Measurements from ENCODE around the gene TMA7. TPM values are rescaled to one million over a fixed set of nuclear protein-coding genes. Genes with fewer than 3 reads are reported as not detected.

TMA7 gene
- polyA plus RNA-seq, 2 of the 4 experiments (the other 2 are of a cell fraction) = 303 to 417 TPM

DNA sequence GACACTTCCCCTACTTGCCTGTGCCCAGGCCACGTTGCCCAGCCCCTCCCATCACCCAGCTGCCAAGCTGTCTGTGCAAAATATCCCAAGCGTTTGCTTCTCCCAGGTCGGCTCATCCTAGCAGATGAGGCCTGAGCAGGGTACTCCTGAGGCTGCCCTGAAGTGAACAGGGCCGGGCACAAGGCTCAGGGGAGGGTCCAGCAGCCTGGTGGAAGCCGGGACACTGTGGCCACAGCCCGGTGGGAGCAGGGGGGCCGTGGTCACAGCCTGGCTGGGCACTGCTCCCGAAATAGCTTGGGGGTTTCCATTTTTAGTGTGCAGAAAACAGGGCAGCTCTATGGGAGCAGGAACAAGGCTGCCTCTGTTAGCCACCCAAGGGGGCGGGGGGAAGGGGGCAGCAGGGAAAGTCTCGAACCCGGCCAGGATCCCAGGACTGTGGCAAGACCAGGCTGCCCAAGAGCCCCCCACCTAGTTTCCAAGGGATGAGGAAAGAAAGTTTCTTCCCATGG is 13.6 kb upstream of the TMA7 start:
- no peak overlapping the region for H3K4me2 ChIP-seq
- no peaks in the 10 kb centered on the region for H3K9me3 ChIP-seq
- ChIA-PET POLR2A (no interaction called here), CTCF (interaction anchor here (1.8 to 31.5 kb wide), 3 partner anchors 5 to 153 kb away, joined by 4 to 488 read pairs (median 488); partner anchors contain the start of gene PLXNB1)
- H3K4me1 ChIP-seq = peaks cover 42% of the 10 kb centered on the region
- TF ChIP-seq, protein P1, sequence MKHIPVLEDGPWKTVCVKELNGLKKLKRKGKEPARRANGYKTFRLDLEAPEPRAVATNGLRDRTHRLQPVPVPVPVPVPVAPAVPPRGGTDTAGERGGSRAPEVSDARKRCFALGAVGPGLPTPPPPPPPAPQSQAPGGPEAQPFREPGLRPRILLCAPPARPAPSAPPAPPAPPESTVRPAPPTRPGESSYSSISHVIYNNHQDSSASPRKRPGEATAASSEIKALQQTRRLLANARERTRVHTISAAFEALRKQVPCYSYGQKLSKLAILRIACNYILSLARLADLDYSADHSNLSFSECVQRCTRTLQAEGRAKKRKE (CRISPR knock-in tag; IDR thresholded peaks at IDR 0.05; ENCODE audit: low read depth) = no peak
- TF ChIP-seq NPAS2 (CRISPR knock-in tag; IDR thresholded peaks at IDR 0.05; ENCODE audit: borderline replicate concordance) = no peak
- no peak for TF ChIP-seq CEBPB (IDR thresholded peaks at IDR 0.05)
- FAIRE-seq (no peak), DNase-seq (ENCODE audit: low read depth in 1 of 2, low spot score in 1 of 2) (no peak), ATAC-seq (no peak)
- no peak overlapping the region for H3K4me3 ChIP-seq
- WGBS (ENCODE audit: missing lambda C conversion rate) = 60% methylated on average over 4 of the region's 11 CpGs
- 0 out of 6 replicates have a peak overlapping the region, but pooled peaks of 1 of the 2 experiments have one; percentile 26 for H3K27ac ChIP-seq

DNA sequence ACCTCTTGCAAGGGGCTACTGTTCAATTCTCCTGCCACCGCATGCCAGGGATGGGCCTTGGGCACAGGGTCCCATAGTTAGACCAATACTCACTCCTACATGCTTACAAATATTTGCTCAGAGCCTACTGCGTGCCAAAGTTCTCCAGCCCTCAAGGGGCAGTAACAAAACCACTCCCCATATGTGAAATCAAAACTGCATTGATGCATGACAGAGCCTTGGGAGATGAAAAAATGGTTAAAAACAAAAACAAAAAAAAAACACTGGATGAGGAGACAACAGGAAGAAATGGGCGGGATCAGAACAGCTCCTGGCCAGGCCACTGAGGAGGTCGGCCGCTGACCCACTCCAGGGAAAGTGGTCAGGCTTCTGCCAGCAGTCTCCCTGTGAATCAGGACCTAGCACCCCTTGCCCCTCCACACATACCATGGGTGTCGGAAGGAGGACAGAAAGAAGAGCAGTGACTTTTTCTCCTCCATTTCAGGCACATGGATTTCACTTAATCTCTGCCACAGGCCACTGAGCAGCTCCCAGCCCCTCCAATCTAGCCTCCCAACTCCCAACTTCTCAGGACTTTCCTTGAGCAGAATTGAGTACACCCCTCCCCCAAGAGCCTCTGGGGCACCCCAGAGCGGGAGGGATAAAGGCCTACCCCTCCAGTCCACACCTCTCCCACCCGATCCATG is 13.0 kb upstream of the TMA7 start:
- DNase-seq (ENCODE audit: low read depth in 1 of 2, low spot score in 1 of 2) (no peak), ATAC-seq (no peak), FAIRE-seq (no peak)
- TF ChIP-seq, protein P1 (CRISPR knock-in tag; IDR thresholded peaks at IDR 0.05; ENCODE audit: low read depth) = no peak
- TF ChIP-seq CHD2 (IDR thresholded peaks at IDR 0.05; ENCODE audit: low read length, partially characterized antibody) = no peak
- TF ChIP-seq TP53 (CRISPR knock-in tag; IDR thresholded peaks at IDR 0.05) = no peak
- TF ChIP-seq, protein P2, sequence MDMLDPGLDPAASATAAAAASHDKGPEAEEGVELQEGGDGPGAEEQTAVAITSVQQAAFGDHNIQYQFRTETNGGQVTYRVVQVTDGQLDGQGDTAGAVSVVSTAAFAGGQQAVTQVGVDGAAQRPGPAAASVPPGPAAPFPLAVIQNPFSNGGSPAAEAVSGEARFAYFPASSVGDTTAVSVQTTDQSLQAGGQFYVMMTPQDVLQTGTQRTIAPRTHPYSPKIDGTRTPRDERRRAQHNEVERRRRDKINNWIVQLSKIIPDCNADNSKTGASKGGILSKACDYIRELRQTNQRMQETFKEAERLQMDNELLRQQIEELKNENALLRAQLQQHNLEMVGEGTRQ (IDR thresholded peaks at IDR 0.05) = no peak
- Histone ChIP-seq H3K27ac (peak overlapping the region in 1 of 2 experiments; percentile 100; a peak in 1 of 6 replicates), H3K9me3 (no peaks in the 10 kb centered on the region), H3K4me1 (peaks cover 44% of the 10 kb centered on the region), H3K4me2 (peak overlapping the region; percentile 79), H3K4me3 (no peak overlapping the region)
- WGBS (ENCODE audit: missing lambda C conversion rate) = 75% methylated on average over 7 of the region's 8 CpGs
- CTCF ChIA-PET = interaction anchor here (1.8 to 31.5 kb wide), 3 partner anchors 4 to 153 kb away, joined by 4 to 488 read pairs (median 488); partner anchors contain the start of gene PLXNB1
- POLR2A ChIA-PET = no interaction called here

DNA sequence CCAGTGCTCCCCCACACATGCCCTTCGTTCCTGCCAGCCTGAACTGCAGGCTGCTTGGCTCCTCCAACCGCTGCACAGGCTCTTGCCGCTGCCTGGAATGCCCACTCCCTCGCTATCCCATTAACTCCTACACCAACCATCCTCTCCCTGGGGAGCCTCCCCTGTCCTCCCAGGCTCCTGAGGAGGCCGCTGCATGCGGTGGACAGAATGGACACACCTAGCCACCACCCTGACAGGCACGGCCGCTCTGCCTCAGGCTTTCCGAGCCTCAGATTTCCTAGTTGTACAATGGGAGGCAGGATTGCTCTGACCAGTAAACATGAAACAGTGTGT is 12.5 kb upstream of the TMA7 start:
- CTCF ChIA-PET = interaction anchor here (13.6 to 31.5 kb wide), 2 partner anchors 4 to 14 kb away, joined by 488 read pairs; partner anchors contain the start of gene PLXNB1
- Histone ChIP-seq H3K4me3 (no peak overlapping the region), H3K9me3 (no peaks in the 10 kb centered on the region), H3K27ac (peak overlapping the region in 1 of 2 experiments; percentile 100; a peak in 3 of 6 replicates), H3K4me2 (peak overlapping the region; percentile 79), H3K4me1 (peaks cover 49% of the 10 kb centered on the region)
- no peak for DNase-seq (ENCODE audit: low read depth in 1 of 2, low spot score in 1 of 2)
- ATAC-seq = no peak
- TF ChIP-seq NPAS2 (CRISPR knock-in tag; IDR thresholded peaks at IDR 0.05; ENCODE audit: borderline replicate concordance) (no peak), MAZ (IDR thresholded peaks at IDR 0.05; ENCODE audit: borderline replicate concordance, low read depth, low read length) (no peak), TP53 (CRISPR knock-in tag; IDR thresholded peaks at IDR 0.05) (no peak), FOSB (CRISPR knock-in tag; IDR thresholded peaks at IDR 0.05) (no peak), NR3C1 (IDR thresholded peaks at IDR 0.05) (no peak)
- FAIRE-seq = no peak
- 94% methylated on average over 9 of the region's 9 CpGs for WGBS (ENCODE audit: missing lambda C conversion rate)
- POLR2A ChIA-PET = no interaction called here

DNA sequence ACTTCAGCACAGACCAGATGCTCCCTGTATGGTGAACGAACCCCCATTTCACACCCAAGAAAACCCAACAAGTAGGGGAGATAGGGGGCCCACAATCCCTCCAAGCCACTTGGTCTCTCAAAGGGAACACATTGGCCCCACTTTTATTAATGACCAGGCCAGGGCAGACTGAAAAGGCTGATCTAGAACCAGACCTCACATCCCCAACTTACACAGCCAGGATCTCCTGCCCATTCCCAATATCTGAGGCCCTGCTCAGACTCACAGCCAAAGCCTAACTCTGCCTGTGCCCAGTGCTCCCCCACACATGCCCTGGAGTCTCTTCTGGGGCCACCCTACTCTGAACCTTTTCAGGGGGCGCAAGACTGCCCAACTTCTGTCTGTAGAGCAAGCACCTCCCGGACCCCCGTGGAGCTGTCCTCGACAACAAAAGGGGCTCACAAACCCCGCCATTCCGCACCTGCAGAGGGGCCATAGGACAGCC is 11.9 kb upstream of the TMA7 start:
- peak overlapping the region; percentile 83 to 100 for H3K27ac ChIP-seq
- peaks cover 55% of the 10 kb centered on the region for H3K4me1 ChIP-seq
- FAIRE-seq (no peak), ATAC-seq (peak in 1 of 2 experiments; percentile 3; a peak in 2 of 6 replicates), DNase-seq (ENCODE audit: low read depth in 1 of 2, low spot score in 1 of 2) (no peak)
- H3K9me3 ChIP-seq = no peaks in the 10 kb centered on the region
- ChIA-PET POLR2A (interaction anchor here (1.0 to 1.9 kb wide), 2 partner anchors 11 to 28 kb away, joined by 3 to 8 read pairs; partner anchors contain the start of gene CCDC51), CTCF (interaction anchor here (0.7 to 31.5 kb wide), 4 partner anchors 3 to 156 kb away, joined by 3 to 488 read pairs (median 246); partner anchors contain the start of gene PLXNB1)
- H3K4me2 ChIP-seq = peak overlapping the region; percentile 79
- TF ChIP-seq, protein P3, sequence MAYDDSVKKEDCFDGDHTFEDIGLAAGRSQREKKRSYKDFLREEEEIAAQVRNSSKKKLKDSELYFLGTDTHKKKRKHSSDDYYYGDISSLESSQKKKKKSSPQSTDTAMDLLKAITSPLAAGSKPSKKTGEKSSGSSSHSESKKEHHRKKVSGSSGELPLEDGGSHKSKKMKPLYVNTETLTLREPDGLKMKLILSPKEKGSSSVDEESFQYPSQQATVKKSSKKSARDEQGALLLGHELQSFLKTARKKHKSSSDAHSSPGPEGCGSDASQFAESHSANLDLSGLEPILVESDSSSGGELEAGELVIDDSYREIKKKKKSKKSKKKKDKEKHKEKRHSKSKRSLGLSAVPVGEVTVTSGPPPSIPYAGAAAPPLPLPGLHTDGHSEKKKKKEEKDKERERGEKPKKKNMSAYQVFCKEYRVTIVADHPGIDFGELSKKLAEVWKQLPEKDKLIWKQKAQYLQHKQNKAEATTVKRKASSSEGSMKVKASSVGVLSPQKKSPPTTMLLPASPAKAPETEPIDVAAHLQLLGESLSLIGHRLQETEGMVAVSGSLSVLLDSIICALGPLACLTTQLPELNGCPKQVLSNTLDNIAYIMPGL (CRISPR knock-in tag; IDR thresholded peaks at IDR 0.05; ENCODE audit: borderline replicate concordance) = no peak
- TF ChIP-seq, protein P2 (IDR thresholded peaks at IDR 0.05) = no peak
- TF ChIP-seq POLR2A (IDR thresholded peaks at IDR 0.05; ENCODE audit: low read length) (no peak), NR3C1 (IDR thresholded peaks at IDR 0.05) (no peak), HOXB13 (CRISPR knock-in tag; IDR thresholded peaks at IDR 0.05; ENCODE audit: low read depth) (no peak), CHD4 (IDR thresholded peaks at IDR 0.05; ENCODE audit: borderline replicate concordance) (no peak)
- TF ChIP-seq, protein P4, sequence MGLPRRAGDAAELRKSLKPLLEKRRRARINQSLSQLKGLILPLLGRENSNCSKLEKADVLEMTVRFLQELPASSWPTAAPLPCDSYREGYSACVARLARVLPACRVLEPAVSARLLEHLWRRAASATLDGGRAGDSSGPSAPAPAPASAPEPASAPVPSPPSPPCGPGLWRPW (IDR thresholded peaks at IDR 0.05) = no peak
- TF ChIP-seq, protein P1 (CRISPR knock-in tag; IDR thresholded peaks at IDR 0.05; ENCODE audit: low read depth) = no peak
- WGBS (ENCODE audit: missing lambda C conversion rate) = 40% methylated on average over 2 of the region's 7 CpGs
- H3K4me3 ChIP-seq = peak overlapping the region; percentile 64
